PC-9 (cell line): ENCODE data around the gene TUSC1. TPM values are rescaled to one million over a fixed set of nuclear protein-coding genes. Genes with fewer than 3 reads are reported as not detected.
"Not testable (repeated sequence)": the region's sequence is repeated elsewhere in the genome, so short reads cannot be mapped to it uniquely, and the experiment has no call there.

Experiments used
- BruUV-seq: library from RNA; stranded (reverse); fragments of 400-500 nt; replicated peaks from 2 replicates; lab custom pipeline; 2021; lab: Mats Ljungman, UMichigan
- CTCF ChIA-PET: fragments of 300-600 bp; sonication (Branson Sonifier 250); formaldehyde crosslinking; loops from one replicate; lab custom pipeline; 2022; ENCODE audit warnings: antibody characterized with exemption; lab: Charles Lee
- POLR2A ChIA-PET: fragments of 300-600 bp; sonication (Branson Sonifier 250); formaldehyde crosslinking; loops from one replicate; lab custom pipeline; 2022; ENCODE audit warnings: antibody characterized with exemption; ENCODE audit not compliant: unreplicated experiment; lab: Charles Lee
- DNase-seq, 2 experiments: peaks; one replicate each; pipeline versions ENCODE4 v3.0.0 to v3.0.0-alpha.2; 2015 to 2022; ENCODE audit warnings: mixed read lengths in 1 of 2
- H2AFZ ChIP-seq: fragments of 200-600 bp; sonication (generic); 2 replicates; pipeline ENCODE4 v1.8.1; 2017; ENCODE audit warnings: antibody characterized with exemption
- H3F3A ChIP-seq: fragments of 200-600 bp; sonication (generic); 2 replicates; pipeline ENCODE4 v1.8.1; 2017; ENCODE audit warnings: antibody characterized with exemption, mild to moderate bottlenecking, low read depth; ENCODE audit not compliant: insufficient read depth
- H3K27ac ChIP-seq: fragments of 200-600 bp; sonication (generic); 2 replicates; pipeline ENCODE4 v1.6.1; 2016; ENCODE audit warnings: mixed run types
- H3K27me3 ChIP-seq: fragments of 200-600 bp; sonication (generic); 2 replicates; pipeline ENCODE4 v1.6.1; 2016; ENCODE audit warnings: low read depth, mixed run types; ENCODE audit not compliant: insufficient read depth
- H3K36me3 ChIP-seq: fragments of 200-600 bp; sonication (generic); 2 replicates; pipeline ENCODE4 v1.6.1; 2016; ENCODE audit warnings: low read depth, mixed run types
- H3K4me1 ChIP-seq: fragments of 200-600 bp; sonication (generic); replicated peaks from 2 replicates; pipeline ENCODE4 v1.6.1; 2016; ENCODE audit warnings: mixed run types; ENCODE audit not compliant: insufficient read depth
- H3K4me2 ChIP-seq: fragments of 200-600 bp; sonication (generic); 2 replicates; pipeline ENCODE4 v1.6.1; 2017; ENCODE audit warnings: mixed run types
- H3K4me3 ChIP-seq: fragments of 200-600 bp; sonication (generic); 2 replicates; pipeline ENCODE4 v1.6.1; 2016; ENCODE audit warnings: mixed run types
- H3K79me2 ChIP-seq: fragments of 200-600 bp; sonication (generic); 2 replicates; pipeline ENCODE4 v1.6.1; 2017; ENCODE audit warnings: low read depth, mixed run types
- H3K9me2 ChIP-seq: fragments of 200-600 bp; sonication (generic); 2 replicates; pipeline ENCODE4 v1.8.1; 2017; ENCODE audit warnings: mild to moderate bottlenecking; ENCODE audit not compliant: insufficient read depth
- H3K9me3 ChIP-seq: fragments of 200-600 bp; sonication (generic); 2 replicates; pipeline ENCODE4 v1.8.1; 2016; ENCODE audit warnings: low read depth; ENCODE audit not compliant: insufficient read depth
- H4K20me1 ChIP-seq: fragments of 200-600 bp; sonication (generic); 2 replicates; pipeline ENCODE4 v1.8.1; 2017; ENCODE audit not compliant: insufficient read depth
- CTCF ChIP-seq: fragments of 200-600 bp; sonication (generic); conservative IDR thresholded peaks from 2 replicates; pipeline ENCODE4 v1.6.1; 2017; ENCODE audit warnings: mixed run types, antibody characterized with exemption, mild to moderate bottlenecking, moderate library complexity
- EZH2 ChIP-seq: fragments of 200-600 bp; sonication (generic); IDR thresholded peaks from 2 replicates; pipeline ENCODE4 v1.8.0; 2017; ENCODE audit warnings: antibody characterized with exemption, low read depth
- intact Hi-C: fragments of 100-400 bp; cut with micrococcal nuclease; formaldehyde crosslinking; loops from one replicate; pipeline ENCODE4 v1.10.0; 2022; ENCODE audit not compliant: unreplicated experiment
- total RNA-seq: library from RNA; stranded (reverse); gene quantifications from 2 replicates; pipeline ENCODE4 v1.2.3, GENCODE V29; 2021

Gene TUSC1
- total RNA-seq, 1 experiment from 2014 or later, result 0.39 TPM

GRCh38 chr9:25703701-25704357, 25.6 kb upstream of the TUSC1 start:
- no TSS peak for BruUV-seq
- CTCF ChIA-PET, result no interaction called here
- Histone ChIP-seq H3K4me1 (peaks cover 20% of the 10 kb centered on the region), H2AFZ (no peak overlapping the region), H3K36me3 (no peaks in the 10 kb centered on the region), H3K27me3 (no peaks in the 10 kb centered on the region), H3K9me3 (no peaks in the 10 kb centered on the region), H3K79me2 (no peaks in the 10 kb centered on the region), H4K20me1 (no peaks in the 10 kb centered on the region), H3K4me2 (no peak overlapping the region), H3K9me2 (no peaks in the 10 kb centered on the region), H3K4me3 (no peak overlapping the region), H3F3A (peaks cover 14% of the 10 kb centered on the region; the same call in 1 of the 2 replicates), H3K27ac (no peak overlapping the region)
- POLR2A ChIA-PET, result no interaction called here
- TF ChIP-seq EZH2, result no peak
- TF ChIP-seq CTCF, result no peak
- intact Hi-C loops, result no loop called here
- DNase-seq, result no peak

- intact Hi-C loops, result no loop called here
- no peaks in the 10 kb centered on the region for H3K27me3 ChIP-seq
- DNase-seq, result no peak
- ChIA-PET POLR2A (no interaction called here), CTCF (no interaction called here)
- H3F3A ChIP-seq, result peaks cover 14% of the 10 kb centered on the region; the same call in 1 of the 2 replicates
- H3K9me3 ChIP-seq, result no peaks in the 10 kb centered on the region
- no peak overlapping the region for H3K4me3 ChIP-seq
- no TSS peak for BruUV-seq
- H3K36me3 ChIP-seq, result no peaks in the 10 kb centered on the region
- no peak overlapping the region for H2AFZ ChIP-seq
- no peaks in the 10 kb centered on the region for H3K9me2 ChIP-seq
- H3K4me2 ChIP-seq, result no peak overlapping the region
- peaks cover 20% of the 10 kb centered on the region for H3K4me1 ChIP-seq
- H4K20me1 ChIP-seq, result no peaks in the 10 kb centered on the region
- no peak overlapping the region for H3K27ac ChIP-seq
- TF ChIP-seq CTCF, result no peak
- TF ChIP-seq EZH2, result no peak
- no peaks in the 10 kb centered on the region for H3K79me2 ChIP-seq
These were observed 24.3 kb upstream of the TUSC1 start for GRCh38 chr9:25702536-25702935.

- DNase-seq, result peak in 1 of 2 experiments; percentile 48
- H3K36me3 ChIP-seq, POLR2A ChIA-PET, H3K27me3 ChIP-seq, H2AFZ ChIP-seq, H3K4me3 ChIP-seq, intact Hi-C loops, BruUV-seq, H4K20me1 ChIP-seq, H3K9me3 ChIP-seq, H3K79me2 ChIP-seq, CTCF ChIA-PET, H3K9me2 ChIP-seq: not testable (repeated sequence)
- H3K4me2 ChIP-seq, result peak overlapping the region; percentile 39; the same call in 1 of the 2 replicates
- H3F3A ChIP-seq, result peaks cover 14% of the 10 kb centered on the region; the same call in 1 of the 2 replicates
- peak overlapping the region; percentile 81 for H3K27ac ChIP-seq
- H3K4me1 ChIP-seq, result peaks cover 20% of the 10 kb centered on the region
These were observed 22.7 kb upstream of the TUSC1 start for GRCh38 chr9:25700899-25701298.
